GM23248 (cell line): ENCODE data around the gene SLC66A1. TPM values are rescaled to one million over a fixed set of nuclear protein-coding genes. Genes with fewer than 3 reads are reported as not detected.

Experiments
- DNase-seq: peaks from one replicate; pipeline ENCODE4 v3.0.0-alpha.2; 2015
- H2AFZ ChIP-seq: fragments of 200-600 bp; sonication (generic); 2 replicates; pipeline ENCODE4 v1.6.1; 2016; ENCODE audit warnings: antibody characterized with exemption
- H3F3A ChIP-seq: fragments of 200-600 bp; sonication (generic); 2 replicates; pipeline ENCODE4 v1.6.1; 2016; ENCODE audit warnings: mild to moderate bottlenecking, antibody characterized with exemption, mixed run types; ENCODE audit not compliant: insufficient read depth
- H3K27ac ChIP-seq: fragments of 200-600 bp; sonication (generic); 2 replicates; pipeline ENCODE4 v1.5.1; 2016; ENCODE audit warnings: mild to moderate bottlenecking
- H3K27me3 ChIP-seq: fragments of 200-600 bp; sonication (generic); replicated peaks from 2 replicates; pipeline ENCODE4 v1.6.1; 2016; ENCODE audit warnings: mild to moderate bottlenecking; ENCODE audit not compliant: insufficient read depth
- H3K36me3 ChIP-seq: fragments of 200-600 bp; sonication (generic); 2 replicates; pipeline ENCODE4 v1.6.1; 2016; ENCODE audit warnings: low read depth, mild to moderate bottlenecking
- H3K4me1 ChIP-seq: fragments of 200-600 bp; sonication (generic); 2 replicates; pipeline ENCODE4 v1.6.1; 2016; ENCODE audit warnings: mild to moderate bottlenecking; ENCODE audit not compliant: insufficient read depth
- H3K4me2 ChIP-seq: fragments of 200-600 bp; sonication (generic); one replicate; pipeline ENCODE4 v1.6.1; 2016; ENCODE audit warnings: mild to moderate bottlenecking; ENCODE audit not compliant: unreplicated experiment
- H3K4me3 ChIP-seq: fragments of 200-600 bp; sonication (generic); 2 replicates; pipeline ENCODE4 v1.5.1; 2016; ENCODE audit warnings: mild to moderate bottlenecking
- H3K79me2 ChIP-seq: fragments of 200-600 bp; sonication (generic); 2 replicates; pipeline ENCODE4 v1.6.1; 2016; ENCODE audit warnings: mild to moderate bottlenecking; ENCODE audit not compliant: insufficient read depth
- H3K9ac ChIP-seq: fragments of 200-600 bp; sonication (generic); 2 replicates; pipeline ENCODE4 v1.6.1; 2016; ENCODE audit warnings: mild to moderate bottlenecking
- H3K9me2 ChIP-seq: fragments of 200-600 bp; sonication (generic); 2 replicates; pipeline ENCODE4 v1.6.1; 2016; ENCODE audit warnings: mixed run types, mild to moderate bottlenecking, moderate library complexity; ENCODE audit not compliant: insufficient read depth
- H3K9me3 ChIP-seq: fragments of 200-600 bp; sonication (generic); one replicate; pipeline ENCODE4 v1.6.1; 2017; ENCODE audit warnings: low read depth
- H4K20me1 ChIP-seq: fragments of 200-600 bp; sonication (generic); 2 replicates; pipeline ENCODE4 v1.6.0; 2016; ENCODE audit not compliant: insufficient read depth
- EZH2 ChIP-seq: fragments of 200-600 bp; sonication (generic); IDR thresholded peaks from 2 replicates; pipeline ENCODE4 v1.6.1; 2018; ENCODE audit warnings: antibody characterized with exemption, mild to moderate bottlenecking; ENCODE audit not compliant: insufficient read depth, poor library complexity, severe bottlenecking
- EZH2phosphoT487 ChIP-seq: fragments of 200-600 bp; sonication (generic); IDR thresholded peaks from 2 replicates; pipeline ENCODE4 v1.6.1; 2018; ENCODE audit warnings: antibody characterized with exemption, moderate library complexity, mild to moderate bottlenecking, low read depth; ENCODE audit not compliant: insufficient read depth
- WGBS, 2 experiments: methylation state at CpG; one replicate each; pipeline ENCODE4 v1.1.6; 2015 to 2017; ENCODE audit warnings: low lambda C conversion rate in 2 of 2, low coverage in 1 of 2; ENCODE audit errors: missing lambda C conversion rate in 2 of 2; 5-methylcytosine and 5-hydroxymethylcytosine counted together
- in situ Hi-C: fragments of 300-500 bp; cut with MboI; formaldehyde crosslinking; loops from 2 replicates; pipeline ENCODE4 v1.15.0; 2020
- polyA plus RNA-seq: library from polyadenylated mRNA; unstranded; fragments of >200 nt; fragmentation: Nextera tagmentation; extraction: Ambion mirVana; gene quantifications from 2 replicates; pipeline ENCODE4 v1.2.1, GENCODE V29; 2016
- total RNA-seq: library from RNA; depleted of rRNA; stranded (reverse); fragments of >200 nt; shearing (Covaris generic); gene quantifications from 2 replicates; pipeline ENCODE4 v1.2.3, GENCODE V29; 2014

The SLC66A1 gene
- total and polyA plus RNA-seq, 2 experiments from 2014 or later = 13.5 to 16.2 TPM

GRCh38 chr1:19345391-19345790, 33.3 kb downstream of the SLC66A1 start:
- Histone ChIP-seq H3K36me3 (peaks cover 10% of the 10 kb centered on the region; the same call in 1 of the 2 replicates), H2AFZ (no peak overlapping the region), H3K9me3 (no peaks in the 10 kb centered on the region), H3K9ac (no peak overlapping the region), H3F3A (no peaks in the 10 kb centered on the region), H3K27ac (no peak overlapping the region), H3K79me2 (peaks cover 28% of the 10 kb centered on the region), H3K4me3 (no peak overlapping the region), H3K4me2 (no peak overlapping the region), H3K9me2 (no peaks in the 10 kb centered on the region), H4K20me1 (no peaks in the 10 kb centered on the region), H3K27me3 (no peaks in the 10 kb centered on the region), H3K4me1 (no peaks in the 10 kb centered on the region)
- TF ChIP-seq EZH2phosphoT487 (no peak), EZH2 (no peak)
- in situ Hi-C loops = no loop called here
- DNase-seq = no peak
- 66 to 73% methylated on average over 8 of the region's 8 CpGs for WGBS, 2 experiments

GRCh38 chr1:19346026-19346425, 33.9 kb downstream of the SLC66A1 start:
- peaks cover 31% of the 10 kb centered on the region for H3K79me2 ChIP-seq
- DNase-seq = no peak
- no peaks in the 10 kb centered on the region for H3F3A ChIP-seq
- H3K9me3 ChIP-seq = no peaks in the 10 kb centered on the region
- no peaks in the 10 kb centered on the region for H4K20me1 ChIP-seq
- no peak overlapping the region for H3K4me3 ChIP-seq
- no peaks in the 10 kb centered on the region for H3K9me2 ChIP-seq
- H3K9ac ChIP-seq = no peak overlapping the region
- in situ Hi-C loops = no loop called here
- TF ChIP-seq EZH2phosphoT487 (no peak), EZH2 (no peak)
- no peaks in the 10 kb centered on the region for H3K27me3 ChIP-seq
- WGBS, 2 experiments = 90 to 91% methylated on average over 6 of the region's 6 CpGs
- H3K36me3 ChIP-seq = peaks cover 13% of the 10 kb centered on the region; the same call in 1 of the 2 replicates
- no peaks in the 10 kb centered on the region for H3K4me1 ChIP-seq
- H2AFZ ChIP-seq = no peak overlapping the region
- H3K27ac ChIP-seq = no peak overlapping the region
- no peak overlapping the region for H3K4me2 ChIP-seq

DNA sequence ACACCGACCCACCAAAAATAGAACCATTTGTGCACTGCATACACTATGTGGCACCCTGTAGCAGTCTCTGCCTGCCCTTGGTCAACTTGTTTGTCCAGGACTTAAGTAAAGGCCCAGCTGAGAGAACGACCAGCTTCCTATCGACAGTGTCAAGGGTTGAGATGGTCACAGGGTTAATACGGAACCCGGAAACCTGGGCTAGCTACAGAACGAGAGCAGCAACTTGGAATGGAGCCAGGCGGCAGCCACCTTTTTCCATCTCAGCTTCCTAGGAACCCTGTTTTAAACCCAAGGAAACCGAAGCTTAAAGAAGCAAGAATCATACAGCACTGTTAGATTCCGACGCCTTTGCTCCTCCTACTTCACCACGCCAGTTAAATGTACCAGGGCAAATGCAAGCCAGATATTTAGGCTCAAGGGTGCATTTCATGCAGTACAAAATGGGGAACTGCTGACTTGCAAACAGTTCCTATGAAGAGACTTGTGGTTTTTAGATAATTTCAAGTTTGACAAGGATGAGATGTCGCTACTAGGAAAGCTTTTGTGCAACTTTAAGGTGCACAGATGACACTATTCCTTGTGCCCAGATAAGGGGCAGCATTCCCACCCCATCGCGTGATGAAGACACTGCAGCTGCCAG, 35.5 kb downstream of the SLC66A1 start:
- Histone ChIP-seq H3F3A (no peaks in the 10 kb centered on the region), H3K27ac (no peak overlapping the region), H3K4me1 (no peaks in the 10 kb centered on the region), H3K9ac (no peak overlapping the region), H3K27me3 (no peaks in the 10 kb centered on the region), H3K9me2 (no peaks in the 10 kb centered on the region), H2AFZ (no peak overlapping the region), H3K4me3 (no peak overlapping the region), H3K4me2 (no peak overlapping the region), H3K9me3 (no peaks in the 10 kb centered on the region), H4K20me1 (no peaks in the 10 kb centered on the region), H3K36me3 (peaks cover 13% of the 10 kb centered on the region; the same call in 1 of the 2 replicates), H3K79me2 (peaks cover 37% of the 10 kb centered on the region)
- 68 to 70% methylated on average over 14 of the region's 14 CpGs for WGBS, 2 experiments
- in situ Hi-C loops = no loop called here
- no peak for TF ChIP-seq EZH2phosphoT487
- no peak for TF ChIP-seq EZH2
- DNase-seq = no peak

GRCh38 chr1:19348441-19349198, 36.5 kb downstream of the SLC66A1 start:
- no peak overlapping the region for H3K4me2 ChIP-seq
- H3K4me3 ChIP-seq = no peak overlapping the region
- no peaks in the 10 kb centered on the region for H4K20me1 ChIP-seq
- in situ Hi-C loops = no loop called here
- H3K9me3 ChIP-seq = no peaks in the 10 kb centered on the region
- H3K9ac ChIP-seq = no peak overlapping the region
- WGBS, 2 experiments = 46 to 52% methylated on average over 13 to 15 of the region's 15 CpGs
- H2AFZ ChIP-seq = no peak overlapping the region
- peaks cover 14% of the 10 kb centered on the region; the same call in 1 of the 2 replicates for H3K36me3 ChIP-seq
- DNase-seq = no peak
- H3K9me2 ChIP-seq = no peaks in the 10 kb centered on the region
- no peaks in the 10 kb centered on the region for H3F3A ChIP-seq
- H3K27me3 ChIP-seq = no peaks in the 10 kb centered on the region
- H3K27ac ChIP-seq = no peak overlapping the region
- no peak for TF ChIP-seq EZH2phosphoT487
- no peaks in the 10 kb centered on the region for H3K4me1 ChIP-seq
- peaks cover 40% of the 10 kb centered on the region for H3K79me2 ChIP-seq
